H9 (cell line): ENCODE results near the gene SLC36A3. TPM values are rescaled to one million over a fixed set of nuclear protein-coding genes. Genes with fewer than 3 reads are reported as not detected.

Experiments used
- DNase-seq: peaks from one replicate; pipeline ENCODE4 v3.0.0-alpha.2; 2017
- H2AFZ ChIP-seq: one replicate; pipeline ENCODE4 v1.6.1; 2013; ENCODE audit warnings: mild to moderate bottlenecking, low read length, control low read depth, moderate library complexity
- H2AK5ac ChIP-seq: 2 replicates; pipeline ENCODE4 v1.6.1; 2013; ENCODE audit warnings: low read length, control low read depth, mixed read lengths; ENCODE audit not compliant: insufficient read length
- H2BK120ac ChIP-seq: one replicate; pipeline ENCODE4 v1.6.1; 2013; ENCODE audit warnings: low read depth, mild to moderate bottlenecking, low read length, control low read depth, inconsistent platforms; ENCODE audit not compliant: poor library complexity, severe bottlenecking
- H2BK12ac ChIP-seq: 2 replicates; pipeline ENCODE4 v1.6.1; 2013; ENCODE audit warnings: low read length, control low read depth, mixed read lengths, low read depth; ENCODE audit not compliant: insufficient read length
- H2BK15ac ChIP-seq: 2 replicates; pipeline ENCODE4 v1.6.1; 2013; ENCODE audit warnings: low read depth, low read length, control low read depth
- H2BK20ac ChIP-seq: one replicate; pipeline ENCODE4 v1.6.1; 2013; ENCODE audit warnings: low read depth, mild to moderate bottlenecking, low read length, control low read depth, inconsistent platforms; ENCODE audit not compliant: poor library complexity, severe bottlenecking
- H2BK5ac ChIP-seq: 2 replicates; pipeline ENCODE4 v1.6.1; 2013; ENCODE audit warnings: low read length, control low read depth, mixed read lengths; ENCODE audit not compliant: insufficient read length
- H3K14ac ChIP-seq: 2 replicates; pipeline ENCODE4 v1.6.1; 2013; ENCODE audit warnings: low read length, control low read depth; ENCODE audit not compliant: insufficient read depth
- H3K18ac ChIP-seq: 2 replicates; pipeline ENCODE4 v1.6.1; 2013; ENCODE audit warnings: low read depth, mild to moderate bottlenecking, mixed read lengths, low read length, control low read depth; ENCODE audit not compliant: insufficient read length
- H3K23ac ChIP-seq: 2 replicates; pipeline ENCODE4 v1.6.1; 2013; ENCODE audit warnings: low read length, control low read depth, mixed read lengths, low read depth; ENCODE audit not compliant: insufficient read length
- H3K23me2 ChIP-seq: 2 replicates; pipeline ENCODE4 v1.6.1; 2013; ENCODE audit warnings: low read depth, mild to moderate bottlenecking, mixed read lengths, low read length, control low read depth; ENCODE audit not compliant: insufficient read length, poor library complexity, severe bottlenecking
- H3K27ac ChIP-seq: 2 replicates; pipeline ENCODE4 v1.5.1; 2013; ENCODE audit warnings: low read length, control low read depth, mixed read lengths, low read depth; ENCODE audit not compliant: insufficient read length
- H3K27me3 ChIP-seq: 2 replicates; pipeline ENCODE4 v1.6.1; 2013; ENCODE audit warnings: low read length, control low read depth, inconsistent platforms; ENCODE audit not compliant: insufficient read depth
- H3K4ac ChIP-seq: 2 replicates; pipeline ENCODE4 v1.6.1; 2013; ENCODE audit warnings: low read depth, mild to moderate bottlenecking, control low read depth, inconsistent platforms, low read length, moderate library complexity
- H3K4me1 ChIP-seq: 2 replicates; pipeline ENCODE4 v1.6.1; 2013; ENCODE audit warnings: low read length, control low read depth, inconsistent platforms; ENCODE audit not compliant: insufficient read depth
- H3K4me2 ChIP-seq: 2 replicates; pipeline ENCODE4 v1.6.1; 2013; ENCODE audit warnings: low read length, control low read depth, mixed read lengths; ENCODE audit not compliant: insufficient read length, insufficient read depth
- H3K56ac ChIP-seq: 2 replicates; pipeline ENCODE4 v1.6.1; 2013; ENCODE audit warnings: low read depth, mild to moderate bottlenecking, mixed read lengths, low read length, control low read depth; ENCODE audit not compliant: insufficient read length
- H3K79me1 ChIP-seq: 2 replicates; pipeline ENCODE4 v1.6.1; 2013; ENCODE audit warnings: low read depth, mild to moderate bottlenecking, moderate library complexity, low read length, control low read depth, inconsistent platforms; ENCODE audit not compliant: insufficient read depth, poor library complexity, severe bottlenecking
- H3K79me2 ChIP-seq: 2 replicates; pipeline ENCODE4 v1.6.1; 2013; ENCODE audit warnings: low read length, control low read depth, inconsistent platforms; ENCODE audit not compliant: insufficient read depth
- H3K9ac ChIP-seq: 2 replicates; pipeline ENCODE4 v1.6.1; 2013; ENCODE audit warnings: low read length, control low read depth, mixed read lengths; ENCODE audit not compliant: insufficient read length; ENCODE audit errors: extremely low read depth
- H3K9me3 ChIP-seq: one replicate; pipeline ENCODE4 v1.6.1; 2013; ENCODE audit warnings: low read depth, low read length, inconsistent platforms; ENCODE audit not compliant: control insufficient read depth
- H3T11ph ChIP-seq: one replicate; pipeline ENCODE4 v1.6.1; 2013; ENCODE audit warnings: mild to moderate bottlenecking, low read length, control low read depth, inconsistent platforms
- H4K20me1 ChIP-seq: one replicate; pipeline ENCODE4 v1.6.1; 2013; ENCODE audit not compliant: control insufficient read depth, insufficient read length, insufficient read depth
- H4K5ac ChIP-seq: 2 replicates; pipeline ENCODE4 v1.6.1; 2013; ENCODE audit warnings: low read depth, mild to moderate bottlenecking, mixed read lengths, low read length, control low read depth; ENCODE audit not compliant: insufficient read length
- H4K8ac ChIP-seq: replicated peaks from 2 replicates; pipeline ENCODE4 v1.6.1; 2013; ENCODE audit warnings: low read length, control low read depth, mixed read lengths, low read depth; ENCODE audit not compliant: insufficient read length
- H4K91ac ChIP-seq: 2 replicates; pipeline ENCODE4 v1.6.1; 2013; ENCODE audit warnings: low read depth, mild to moderate bottlenecking, moderate library complexity, mixed read lengths, low read length, control low read depth; ENCODE audit not compliant: insufficient read length
- H3K27ac Mint-ChIP-seq, 3 experiments: 2 replicates in 2 of 3; 3 replicates in 1 of 3; pipeline ENCODE4 v1.8.0; 2020 to 2021; ENCODE audit warnings: mixed read lengths in 3 of 3, mild to moderate bottlenecking in 1 of 3, moderate library complexity in 1 of 3
- H3K27me3 Mint-ChIP-seq: 2 replicates; pipeline ENCODE4 v1.8.0; 2021; ENCODE audit warnings: low read depth, mild to moderate bottlenecking, moderate library complexity, mixed read lengths
- H3K36me3 Mint-ChIP-seq, 3 experiments: 2 replicates in 2 of 3; 3 replicates in 1 of 3; pipeline ENCODE4 v1.8.0; 2020 to 2021; ENCODE audit warnings: low read depth in 3 of 3, mixed read lengths in 3 of 3; ENCODE audit not compliant: insufficient read depth in 1 of 3
- H3K4me1 Mint-ChIP-seq, 2 experiments: 2 replicates each; pipeline ENCODE4 v1.8.0; 2020; ENCODE audit warnings: mixed read lengths in 2 of 2
- H3K4me3 Mint-ChIP-seq, 2 experiments: 2 replicates in 1 of 2; 3 replicates in 1 of 2; pipeline ENCODE4 v1.8.0; 2020 to 2021; ENCODE audit warnings: mild to moderate bottlenecking in 2 of 2, mixed read lengths in 2 of 2, moderate library complexity in 1 of 2
- H3K9me3 Mint-ChIP-seq, 2 experiments: 2 replicates in 1 of 2; 3 replicates in 1 of 2; pipeline ENCODE4 v1.8.0; 2020; ENCODE audit warnings: mild to moderate bottlenecking in 2 of 2, mixed read lengths in 2 of 2, moderate library complexity in 1 of 2
- total RNA-seq: library from RNA; stranded (reverse); gene quantifications from 2 replicates; pipeline ENCODE4 v1.2.1, GENCODE V29; 2021
- TF ChIP-seq, protein P1 (sequence below): fragments of 200-600 bp; sonication (generic); conservative IDR thresholded peaks from 3 replicates; pipeline ENCODE4 v1.8.0; 2021; ENCODE audit warnings: antibody characterized with exemption, mild to moderate bottlenecking

The SLC36A3 gene
- total RNA-seq, 1 experiment from 2014 or later = not detected

- Histone ChIP-seq H3K14ac (no peak overlapping the region), H2AK5ac (no peak overlapping the region), H3K27me3 (no peaks in the 10 kb centered on the region), H3K4me1 (no peaks in the 10 kb centered on the region), H2BK15ac (no peak overlapping the region), H3K9ac (no peak overlapping the region), H4K91ac (no peak overlapping the region), H2BK12ac (no peak overlapping the region), H4K20me1 (no peaks in the 10 kb centered on the region), H2BK20ac (no peak overlapping the region), H3K56ac (no peak overlapping the region), H3K4ac (no peak overlapping the region), H3K27ac (no peak overlapping the region), H3K9me3 (no peaks in the 10 kb centered on the region), H2AFZ (no peak overlapping the region), H2BK120ac (no peak overlapping the region), H3T11ph (no peak overlapping the region), H3K18ac (no peak overlapping the region), H3K79me2 (no peaks in the 10 kb centered on the region), H3K23ac (no peak overlapping the region), H4K5ac (no peak overlapping the region), H3K4me2 (no peak overlapping the region), H2BK5ac (no peak overlapping the region), H3K79me1 (no peaks in the 10 kb centered on the region), H3K23me2 (no peaks in the 10 kb centered on the region), H4K8ac (no peak overlapping the region)
- TF ChIP-seq, protein P1, sequence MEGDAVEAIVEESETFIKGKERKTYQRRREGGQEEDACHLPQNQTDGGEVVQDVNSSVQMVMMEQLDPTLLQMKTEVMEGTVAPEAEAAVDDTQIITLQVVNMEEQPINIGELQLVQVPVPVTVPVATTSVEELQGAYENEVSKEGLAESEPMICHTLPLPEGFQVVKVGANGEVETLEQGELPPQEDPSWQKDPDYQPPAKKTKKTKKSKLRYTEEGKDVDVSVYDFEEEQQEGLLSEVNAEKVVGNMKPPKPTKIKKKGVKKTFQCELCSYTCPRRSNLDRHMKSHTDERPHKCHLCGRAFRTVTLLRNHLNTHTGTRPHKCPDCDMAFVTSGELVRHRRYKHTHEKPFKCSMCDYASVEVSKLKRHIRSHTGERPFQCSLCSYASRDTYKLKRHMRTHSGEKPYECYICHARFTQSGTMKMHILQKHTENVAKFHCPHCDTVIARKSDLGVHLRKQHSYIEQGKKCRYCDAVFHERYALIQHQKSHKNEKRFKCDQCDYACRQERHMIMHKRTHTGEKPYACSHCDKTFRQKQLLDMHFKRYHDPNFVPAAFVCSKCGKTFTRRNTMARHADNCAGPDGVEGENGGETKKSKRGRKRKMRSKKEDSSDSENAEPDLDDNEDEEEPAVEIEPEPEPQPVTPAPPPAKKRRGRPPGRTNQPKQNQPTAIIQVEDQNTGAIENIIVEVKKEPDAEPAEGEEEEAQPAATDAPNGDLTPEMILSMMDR = no peak
- H3K4me3 Mint-ChIP-seq = no peak overlapping the region
- H3K4me1 Mint-ChIP-seq = no peaks in the 10 kb centered on the region
- H3K9me3 Mint-ChIP-seq = no peaks in the 10 kb centered on the region
- H3K36me3 Mint-ChIP-seq = peaks cover 11 to 21% (median 15%) of the 10 kb centered on the region in 3 experiments; a peak in 6 of 7 replicates
- H3K27me3 Mint-ChIP-seq = peaks cover 1% of the 10 kb centered on the region; the same call in 1 of the 2 replicates
- no peak overlapping the region for H3K27ac Mint-ChIP-seq
- no peak for DNase-seq
Observed at GRCh38 chr5:151271336-151271735, 32.2 kb downstream of the SLC36A3 start.
